Measurements from ENCODE around the gene HES3. TPM values are rescaled to one million over a fixed set of nuclear protein-coding genes. Genes with fewer than 3 reads are reported as not detected.

HES3 gene
- total RNA-seq, 1 donor from 2014 or later = not detected

GRCh38 chr1:6281511-6282402 lies 37.8 kb downstream of the HES3 start:
- no peaks in the 10 kb centered on the region for H3K9me3 Mint-ChIP-seq
- DNase-seq (ENCODE audit: extremely low spot score, unreplicated experiment) = no peak

GRCh38 chr1:6282577-6283270 lies 38.7 kb downstream of the HES3 start:
- no peak for DNase-seq (ENCODE audit: extremely low spot score, unreplicated experiment)
- Mint-ChIP-seq H3K9me3 (no peaks in the 10 kb centered on the region), H3K36me3 (no peaks in the 10 kb centered on the region), H3K27me3 (no peaks in the 10 kb centered on the region), H3K27ac (no peak overlapping the region), H3K4me3 (no peak overlapping the region), H3K4me1 (ENCODE audit: unreplicated experiment) (peaks cover 9% of the 10 kb centered on the region)
- no peak for TF ChIP-seq CTCF (conservative IDR thresholded peaks at IDR 0.05)

More at GRCh38 chr1:6281511-6282402, 37.8 kb downstream of the HES3 start:
- no peak for TF ChIP-seq CTCF (conservative IDR thresholded peaks at IDR 0.05)
- Mint-ChIP-seq H3K4me3 (no peak overlapping the region), H3K27ac (no peak overlapping the region), H3K4me1 (ENCODE audit: unreplicated experiment) (peaks cover 13% of the 10 kb centered on the region), H3K36me3 (no peaks in the 10 kb centered on the region), H3K27me3 (no peaks in the 10 kb centered on the region)

GRCh38 chr1:6285336-6285735 lies 41.4 kb downstream of the HES3 start:
- Mint-ChIP-seq H3K36me3 (no peaks in the 10 kb centered on the region), H3K4me1 (ENCODE audit: unreplicated experiment) (no peaks in the 10 kb centered on the region), H3K9me3 (no peaks in the 10 kb centered on the region), H3K27ac (no peak overlapping the region), H3K27me3 (no peaks in the 10 kb centered on the region), H3K4me3 (no peak overlapping the region)
- DNase-seq (ENCODE audit: extremely low spot score, unreplicated experiment) = no peak
- no peak for TF ChIP-seq CTCF (conservative IDR thresholded peaks at IDR 0.05)

GRCh38 chr1:6286266-6286665 lies 42.3 kb downstream of the HES3 start:
- no peak for TF ChIP-seq CTCF (conservative IDR thresholded peaks at IDR 0.05)
- H3K4me3 Mint-ChIP-seq = no peak overlapping the region
- no peak for DNase-seq (ENCODE audit: extremely low spot score, unreplicated experiment)
- no peaks in the 10 kb centered on the region for H3K27me3 Mint-ChIP-seq
- H3K36me3 Mint-ChIP-seq = no peaks in the 10 kb centered on the region
- H3K27ac Mint-ChIP-seq = no peak overlapping the region
- H3K9me3 Mint-ChIP-seq = no peaks in the 10 kb centered on the region
- no peaks in the 10 kb centered on the region for H3K4me1 Mint-ChIP-seq (ENCODE audit: unreplicated experiment)

- TF ChIP-seq CTCF (conservative IDR thresholded peaks at IDR 0.05) = no peak
- DNase-seq (ENCODE audit: extremely low spot score, unreplicated experiment) = no peak
- Mint-ChIP-seq H3K9me3 (no peaks in the 10 kb centered on the region), H3K27me3 (no peaks in the 10 kb centered on the region), H3K4me3 (no peak overlapping the region), H3K36me3 (no peaks in the 10 kb centered on the region), H3K4me1 (ENCODE audit: unreplicated experiment) (no peaks in the 10 kb centered on the region), H3K27ac (no peak overlapping the region)
These were observed 43.0 kb downstream of the HES3 start for GRCh38 chr1:6287029-6287428.
